ENCODE measurements around the gene GOLGA5. TPM values are rescaled to one million over a fixed set of nuclear protein-coding genes. Genes with fewer than 3 reads are reported as not detected.
A peak's percentile ranks its signal among the peaks of the same experiment; 100 is the strongest.
"Not testable (repeated sequence)": the region's sequence is repeated elsewhere in the genome, so short reads cannot be mapped to it uniquely, and the experiment has no call there.

Gene GOLGA5
- total RNA-seq, 1 donor from 2014 or later, result 23.4 TPM

- H3K4me3 ChIP-seq (ENCODE audit: low read depth, low read length), result no peak overlapping the region
- no peak for DNase-seq (ENCODE audit: low read depth)
- TF ChIP-seq, protein P1, sequence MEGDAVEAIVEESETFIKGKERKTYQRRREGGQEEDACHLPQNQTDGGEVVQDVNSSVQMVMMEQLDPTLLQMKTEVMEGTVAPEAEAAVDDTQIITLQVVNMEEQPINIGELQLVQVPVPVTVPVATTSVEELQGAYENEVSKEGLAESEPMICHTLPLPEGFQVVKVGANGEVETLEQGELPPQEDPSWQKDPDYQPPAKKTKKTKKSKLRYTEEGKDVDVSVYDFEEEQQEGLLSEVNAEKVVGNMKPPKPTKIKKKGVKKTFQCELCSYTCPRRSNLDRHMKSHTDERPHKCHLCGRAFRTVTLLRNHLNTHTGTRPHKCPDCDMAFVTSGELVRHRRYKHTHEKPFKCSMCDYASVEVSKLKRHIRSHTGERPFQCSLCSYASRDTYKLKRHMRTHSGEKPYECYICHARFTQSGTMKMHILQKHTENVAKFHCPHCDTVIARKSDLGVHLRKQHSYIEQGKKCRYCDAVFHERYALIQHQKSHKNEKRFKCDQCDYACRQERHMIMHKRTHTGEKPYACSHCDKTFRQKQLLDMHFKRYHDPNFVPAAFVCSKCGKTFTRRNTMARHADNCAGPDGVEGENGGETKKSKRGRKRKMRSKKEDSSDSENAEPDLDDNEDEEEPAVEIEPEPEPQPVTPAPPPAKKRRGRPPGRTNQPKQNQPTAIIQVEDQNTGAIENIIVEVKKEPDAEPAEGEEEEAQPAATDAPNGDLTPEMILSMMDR (conservative IDR thresholded peaks at IDR 0.05; ENCODE audit: low read depth, low read length), result no peak
Observed at GRCh38 chr14:92768795-92769194, 25.3 kb upstream of the GOLGA5 start.

DNA sequence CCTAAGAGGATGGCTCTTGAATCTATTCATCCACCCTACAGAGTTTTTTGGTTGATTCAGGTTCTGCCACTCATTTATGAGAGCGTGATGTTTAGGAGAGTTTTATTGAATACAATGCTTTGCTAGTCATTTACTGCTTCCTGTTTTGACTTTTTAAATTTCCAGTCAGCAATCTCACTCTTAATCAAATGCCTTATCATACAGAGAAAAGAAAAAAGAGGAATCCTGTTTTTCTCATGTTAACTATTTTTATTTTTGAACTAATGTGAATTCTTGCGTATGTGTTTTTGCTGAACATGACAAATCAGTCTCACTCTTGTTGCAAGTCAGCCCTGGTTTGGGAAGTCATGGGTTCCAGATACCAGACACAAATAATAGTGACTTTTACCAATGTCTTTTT is 23.6 kb upstream of the GOLGA5 start:
- no peak for DNase-seq (ENCODE audit: low read depth)
- no peak overlapping the region for H3K4me3 ChIP-seq (ENCODE audit: low read depth, low read length)
- TF ChIP-seq, protein P1 (conservative IDR thresholded peaks at IDR 0.05; ENCODE audit: low read depth, low read length), result no peak

GRCh38 chr14:92774572-92774971 is 19.5 kb upstream of the GOLGA5 start:
- TF ChIP-seq, protein P1 (conservative IDR thresholded peaks at IDR 0.05; ENCODE audit: low read depth, low read length), result no peak
- no peak for DNase-seq (ENCODE audit: low read depth)
- no peak overlapping the region for H3K4me3 ChIP-seq (ENCODE audit: low read depth, low read length)

GRCh38 chr14:92775292-92775691 is 18.8 kb upstream of the GOLGA5 start:
- DNase-seq (ENCODE audit: low read depth), result peak; percentile 92

GRCh38 chr14:92778868-92779565 is 15.1 kb upstream of the GOLGA5 start:
- not testable (repeated sequence) for DNase-seq (ENCODE audit: low read depth); H3K4me3 ChIP-seq (ENCODE audit: low read depth, low read length)

More at GRCh38 chr14:92775292-92775691, 18.8 kb upstream of the GOLGA5 start:
- H3K4me3 ChIP-seq (ENCODE audit: low read depth, low read length), result not testable (repeated sequence)

DNA sequence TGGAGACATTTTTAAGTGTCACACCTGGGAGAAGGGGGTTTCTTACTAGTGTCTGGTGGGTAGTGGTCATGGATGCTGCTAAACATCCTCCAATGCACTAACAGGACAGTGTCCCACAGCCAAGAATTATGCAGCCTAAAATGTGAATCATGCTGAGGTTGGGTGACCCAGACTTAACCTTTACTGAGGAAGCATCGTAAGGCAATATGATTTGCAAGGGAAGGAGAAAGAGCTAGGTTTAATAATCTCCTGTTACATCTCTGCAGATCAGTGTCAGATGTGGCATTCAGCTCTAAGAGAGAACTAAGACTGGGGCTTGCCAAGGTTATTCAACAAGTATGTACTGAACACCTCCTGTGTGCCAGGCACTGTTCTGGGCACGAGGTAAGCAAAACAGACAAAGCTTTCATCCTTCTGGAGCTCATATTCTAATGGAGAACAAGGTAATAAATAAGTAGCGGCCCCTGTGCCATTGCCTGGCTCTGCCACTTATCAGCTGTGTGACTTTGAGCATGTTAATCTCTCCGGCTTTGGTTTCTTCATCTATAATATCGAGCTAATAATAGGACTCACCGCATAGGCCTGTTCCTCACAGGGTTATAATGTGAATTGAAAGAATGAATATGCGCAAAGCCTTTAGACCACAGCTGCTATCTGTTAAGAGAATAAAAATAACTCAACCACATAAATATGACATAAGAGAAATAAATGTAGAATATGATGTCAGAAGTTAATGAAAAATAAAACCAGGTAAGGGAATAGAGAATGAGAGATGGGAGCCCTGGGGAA is 13.5 kb upstream of the GOLGA5 start:
- no peak for DNase-seq (ENCODE audit: low read depth)
- no peak overlapping the region for H3K4me3 ChIP-seq (ENCODE audit: low read depth, low read length)
- TF ChIP-seq, protein P1 (conservative IDR thresholded peaks at IDR 0.05; ENCODE audit: low read depth, low read length), result no peak

GRCh38 chr14:92781350-92781749 is 12.8 kb upstream of the GOLGA5 start:
- H3K4me3 ChIP-seq (ENCODE audit: low read depth, low read length), result no peak overlapping the region
- no peak for DNase-seq (ENCODE audit: low read depth)
- TF ChIP-seq, protein P1 (conservative IDR thresholded peaks at IDR 0.05; ENCODE audit: low read depth, low read length), result no peak
